GM19397 (cell line): ENCODE measurements around the gene ADAM12.
"Not testable (repeated sequence)": the region's sequence is repeated elsewhere in the genome, so short reads cannot be mapped to it uniquely, and the experiment has no call there.

Source experiments
- ATAC-seq: cut with Tn5 transposase; IDR thresholded peaks from one replicate; pipeline ENCODE4 v1.9.1; 2021; ENCODE audit warnings: mild to moderate bottlenecking, moderate library complexity; ENCODE audit not compliant: unreplicated experiment

The ADAM12 gene

GRCh38 chr10:126268013-126268920 lies 120.0 kb downstream of the ADAM12 start:
- ATAC-seq, result no peak

DNA sequence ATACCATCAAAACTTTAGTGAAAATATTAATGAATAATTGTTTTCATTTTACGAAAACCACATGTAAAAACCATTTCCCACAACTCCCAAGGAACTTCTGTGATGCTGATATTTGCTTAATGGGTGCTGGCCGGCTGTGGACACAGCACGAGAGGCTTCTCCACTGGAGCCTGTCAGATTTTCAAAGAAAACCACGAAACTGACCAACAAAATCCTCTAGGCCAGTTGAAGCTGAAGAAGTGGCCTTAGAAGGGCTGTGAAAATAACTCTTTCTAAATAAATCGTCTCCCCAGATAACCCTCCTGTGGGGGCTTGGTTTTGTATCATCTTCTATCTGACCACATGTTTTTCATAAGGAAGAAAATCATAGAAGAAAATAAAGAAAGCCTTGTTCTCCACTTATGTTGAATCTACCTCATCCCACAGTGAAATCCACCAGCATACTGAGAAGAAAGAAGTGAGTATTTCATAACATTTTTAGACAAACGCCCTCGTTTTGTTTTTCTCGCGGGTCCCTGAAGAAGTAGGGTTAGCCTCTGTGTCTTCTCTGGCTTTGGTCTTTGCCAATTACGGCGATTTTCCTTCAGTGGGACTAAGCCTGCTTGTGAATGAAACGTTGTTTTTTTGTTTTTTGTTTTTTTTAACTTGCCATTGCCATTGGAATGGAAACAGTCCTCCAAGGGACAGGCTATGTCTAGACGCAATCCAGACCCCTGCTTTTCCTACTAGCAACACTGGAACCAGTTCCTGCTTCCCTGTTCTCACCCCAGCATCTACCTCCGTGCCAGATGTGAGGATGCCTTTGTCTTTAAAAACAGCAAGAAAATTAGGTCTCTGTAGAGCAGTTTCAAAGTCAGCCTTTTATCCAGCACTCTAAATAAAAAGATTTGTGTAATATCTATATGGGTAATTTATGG lies 123.9 kb downstream of the ADAM12 start:
- ATAC-seq, result no peak

DNA sequence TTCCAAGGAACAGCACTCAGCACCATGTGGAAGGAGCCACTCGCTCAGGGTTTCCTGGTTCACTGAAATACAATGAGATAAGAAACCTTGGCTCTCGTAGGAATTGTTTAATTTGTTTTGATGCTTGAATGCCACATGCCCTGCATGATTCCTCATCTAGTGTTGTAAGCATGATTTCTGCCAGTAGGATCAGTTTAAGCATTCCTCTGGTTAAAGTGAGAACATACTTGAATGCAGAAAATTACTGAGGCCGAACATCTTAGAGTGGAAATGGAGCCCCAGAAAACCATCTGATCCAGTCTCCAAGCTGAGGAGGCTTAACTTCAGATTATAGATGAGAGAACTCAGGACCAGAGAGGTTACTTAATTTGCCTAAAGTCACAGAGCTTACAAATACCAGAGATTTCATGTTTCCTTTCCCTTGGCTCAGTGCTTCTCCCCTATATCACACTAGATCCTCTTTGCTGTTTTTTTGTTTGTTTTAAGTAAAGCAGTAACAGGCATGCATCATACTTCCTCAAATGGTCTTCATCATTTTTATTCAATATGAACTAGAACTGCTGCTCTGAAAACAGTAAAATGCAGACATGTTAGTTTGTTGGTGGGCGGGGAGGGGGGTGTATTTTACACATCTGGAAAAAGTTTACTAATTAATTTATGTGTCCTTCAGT lies 125.1 kb downstream of the ADAM12 start:
- ATAC-seq, result no peak

DNA sequence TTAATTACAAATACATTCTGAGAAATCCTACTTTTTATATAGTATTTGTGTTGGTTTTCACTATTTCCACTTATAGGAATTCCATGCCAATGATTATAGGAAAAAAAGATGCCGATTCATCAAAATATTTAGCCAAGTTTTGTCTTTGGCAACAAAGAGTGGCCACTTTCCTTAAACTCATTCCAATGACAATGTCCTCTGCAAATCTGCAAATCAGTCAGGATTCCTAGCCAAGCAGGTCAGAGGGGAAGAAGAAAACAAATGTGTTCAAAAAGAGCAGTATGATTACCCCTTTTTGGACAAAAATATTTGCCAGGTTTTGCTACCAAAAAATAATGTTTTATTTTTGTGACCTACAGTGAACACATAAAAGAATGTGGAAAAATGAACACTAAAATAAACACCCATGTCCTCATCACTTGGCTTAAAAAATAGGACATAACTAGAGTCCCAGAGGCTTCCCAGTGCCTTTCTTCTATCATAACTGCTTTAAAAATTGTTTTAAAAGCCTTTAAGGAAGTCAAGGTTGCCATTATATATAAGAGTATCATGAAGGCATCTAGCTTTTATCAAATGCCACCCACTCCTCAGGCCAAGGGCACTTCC lies 125.9 kb downstream of the ADAM12 start:
- ATAC-seq, result no peak

DNA sequence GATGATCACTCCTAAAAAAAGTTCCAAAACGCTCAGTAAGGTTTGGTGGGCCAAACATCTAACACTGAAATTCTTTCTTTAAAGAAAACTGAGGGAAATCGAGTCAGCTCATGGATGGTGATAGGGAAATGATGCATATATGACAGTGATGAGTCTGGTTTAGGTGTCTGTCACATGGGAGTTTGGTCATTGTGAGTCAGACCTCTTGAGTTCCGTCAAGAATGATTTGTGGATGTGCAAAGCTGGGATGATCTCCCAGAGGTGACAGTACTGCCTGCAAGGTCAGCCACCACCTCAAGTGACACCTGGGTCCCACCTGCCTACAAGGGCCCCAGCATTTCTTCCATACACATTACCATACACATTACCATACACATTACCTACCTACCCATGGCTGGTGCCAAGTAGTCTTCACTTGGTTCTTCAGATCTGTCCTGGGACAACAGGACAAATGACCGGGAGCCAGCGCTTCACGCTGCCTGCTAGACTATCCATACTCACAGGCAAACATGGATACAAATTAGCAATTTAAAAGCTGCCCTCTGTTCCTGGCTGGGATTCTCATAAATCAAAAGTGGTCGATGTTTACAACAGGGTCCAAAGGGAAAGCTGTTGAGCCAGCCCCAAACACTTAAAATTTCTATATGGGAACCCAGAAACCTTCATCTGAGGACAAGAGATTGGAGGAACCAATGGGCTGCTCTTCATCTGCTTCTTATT lies 128.4 kb downstream of the ADAM12 start:
- no peak for ATAC-seq

DNA sequence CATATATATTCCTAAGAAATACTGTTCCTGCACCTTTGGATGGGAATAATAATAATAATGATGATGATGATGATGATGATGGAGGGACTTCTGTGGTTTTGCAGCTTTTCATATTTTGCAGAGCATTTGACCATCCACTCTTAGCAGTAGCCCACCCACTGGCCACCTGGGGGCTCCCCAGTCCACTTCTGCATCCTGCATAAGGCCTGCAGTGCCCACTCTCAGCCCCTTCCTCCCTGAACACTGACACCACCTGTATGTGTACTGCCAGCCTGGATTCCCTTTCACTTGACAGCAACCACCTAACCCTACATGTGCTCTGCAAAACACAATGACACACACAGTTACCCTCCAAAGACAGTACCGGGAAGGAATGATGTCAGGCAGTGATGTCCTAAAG lies 131.4 kb downstream of the ADAM12 start:
- ATAC-seq, result no peak

- ATAC-seq, result no peak
Measured at GRCh38 chr10:126255313-126255712, 133.0 kb downstream of the ADAM12 start.

DNA sequence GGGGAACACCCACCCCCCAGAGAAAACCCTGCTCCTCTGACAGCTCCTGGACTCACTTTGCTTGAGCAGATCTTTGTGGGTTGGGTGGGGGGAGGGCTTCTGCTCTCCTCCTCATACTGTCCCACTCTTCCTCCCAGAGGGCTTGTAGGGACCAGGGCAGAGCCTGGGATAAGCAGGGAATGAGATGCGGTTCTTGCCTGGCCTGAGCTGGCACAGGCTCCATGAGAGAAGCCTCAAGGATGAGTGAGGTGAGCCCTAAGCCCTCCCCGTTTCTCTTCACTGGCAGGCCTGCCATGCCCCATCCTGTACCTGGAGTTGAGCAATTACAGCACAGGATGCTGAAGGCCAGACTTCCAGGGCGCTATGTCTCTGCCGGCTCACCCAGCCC lies 134.7 kb downstream of the ADAM12 start:
- no peak for ATAC-seq

- ATAC-seq, result no peak
Measured at GRCh38 chr10:126252884-126253610, 135.2 kb downstream of the ADAM12 start.

- ATAC-seq, result no peak
Measured at GRCh38 chr10:126251778-126252407, 136.4 kb downstream of the ADAM12 start.

DNA sequence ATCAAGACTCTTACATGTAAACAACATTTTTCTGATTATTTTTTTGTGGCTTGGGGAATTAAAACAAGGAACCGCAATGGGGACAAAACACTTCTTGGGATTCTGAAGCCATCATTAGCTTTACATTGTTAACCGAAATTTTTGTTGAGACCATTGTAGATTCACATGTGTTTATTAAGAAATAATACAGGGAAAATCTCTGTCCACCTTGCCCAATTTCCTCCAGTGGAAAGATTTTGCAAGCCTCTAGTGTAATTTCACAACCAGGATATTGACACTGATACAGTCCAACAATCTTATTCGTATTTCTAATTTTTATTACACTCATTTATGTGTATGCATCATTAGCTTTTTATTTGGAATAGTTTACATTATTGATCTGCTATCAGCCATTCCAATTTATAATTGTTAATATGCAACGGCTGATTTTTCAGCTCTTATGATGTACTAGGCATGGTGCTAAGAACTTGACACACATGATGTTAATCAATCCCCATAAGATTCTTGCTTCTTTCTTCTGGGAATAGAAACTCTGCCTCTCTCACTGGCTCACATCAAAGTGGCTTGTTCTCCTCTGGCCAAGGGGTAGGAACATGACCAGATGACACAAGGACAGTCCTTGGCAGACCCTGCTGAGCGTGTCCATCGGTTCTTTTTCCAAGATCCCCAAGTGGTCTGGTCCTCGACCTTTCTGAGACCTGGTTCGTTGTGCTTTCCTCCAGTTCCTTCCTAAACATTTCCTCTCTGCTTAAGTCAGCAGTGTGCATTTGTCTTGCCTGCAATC lies 137.6 kb downstream of the ADAM12 start:
- ATAC-seq, result no peak

DNA sequence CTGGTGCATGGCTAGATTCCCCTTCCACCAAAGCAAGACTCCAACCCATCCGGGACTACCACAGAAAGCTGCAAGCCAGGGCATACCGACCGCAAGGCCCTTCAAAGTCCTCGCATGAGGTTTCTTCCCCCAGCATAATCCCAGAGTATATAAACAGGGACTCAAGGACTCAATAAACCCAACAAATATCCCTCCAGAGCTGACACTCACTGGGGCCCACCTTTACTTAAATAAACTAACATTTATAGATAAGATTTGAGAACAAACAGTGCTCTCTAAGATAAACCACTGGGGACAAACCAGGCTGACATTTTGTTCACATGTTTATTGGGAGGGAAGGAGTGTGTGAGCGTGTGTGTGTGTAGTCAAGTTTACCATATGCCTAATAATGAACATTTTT lies 138.2 kb downstream of the ADAM12 start:
- no peak for ATAC-seq

DNA sequence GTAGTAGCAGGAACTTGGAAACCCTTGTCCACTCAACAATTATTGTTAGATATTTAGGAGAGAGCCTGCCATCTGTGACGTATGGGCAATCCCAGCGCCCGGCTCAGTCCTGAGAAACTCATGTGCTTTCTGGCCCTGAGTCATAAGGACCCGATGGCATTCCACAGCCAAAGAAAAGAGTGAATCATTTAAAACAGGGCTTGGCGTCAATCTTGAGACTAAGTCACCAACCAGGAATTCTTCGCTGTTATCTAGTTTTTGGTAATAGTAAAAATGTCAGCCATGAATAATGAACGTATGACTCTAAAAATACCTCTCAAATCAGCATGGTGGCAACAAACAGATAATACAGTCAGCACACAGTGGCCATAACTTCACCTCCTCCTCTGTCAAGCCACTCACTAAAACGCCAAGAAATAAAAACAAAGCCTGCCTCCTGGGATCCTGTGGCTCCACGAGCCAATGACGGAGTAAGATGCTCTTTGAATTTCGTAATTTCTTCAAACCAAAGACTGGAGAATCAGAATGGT lies 140.8 kb downstream of the ADAM12 start:
- ATAC-seq, result no peak

GRCh38 chr10:126246396-126246795 lies 141.9 kb downstream of the ADAM12 start:
- ATAC-seq, result not testable (repeated sequence)

DNA sequence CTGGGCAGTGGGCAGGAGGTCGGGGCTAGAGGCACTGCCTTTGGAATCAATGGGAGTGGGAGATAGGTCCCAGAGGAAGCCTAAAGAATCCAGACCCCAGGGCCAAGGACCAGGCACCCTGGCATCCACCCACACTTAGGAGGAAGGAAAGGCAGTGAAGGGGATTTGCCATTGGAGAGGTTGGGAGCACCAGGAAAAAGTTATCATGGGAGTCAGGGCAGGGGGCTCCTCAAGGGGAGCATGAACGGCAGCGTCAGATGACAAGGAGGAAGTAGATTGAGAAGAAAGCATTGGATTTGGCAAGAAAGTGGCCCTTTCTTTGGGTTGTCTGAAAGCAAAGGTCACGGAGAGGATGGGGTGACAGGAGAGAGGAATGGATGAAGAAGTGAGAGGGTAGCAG lies 142.8 kb downstream of the ADAM12 start:
- no peak for ATAC-seq

GRCh38 chr10:126243971-126244370 lies 144.3 kb downstream of the ADAM12 start:
- ATAC-seq, result no peak

GRCh38 chr10:126243306-126243705 lies 145.0 kb downstream of the ADAM12 start:
- no peak for ATAC-seq
